Tibial nerve (tissue), 4 donors: ENCODE results near the gene SFTPD. TPM values are rescaled to one million over a fixed set of nuclear protein-coding genes. Genes with fewer than 3 reads are reported as not detected.

Experiments
- DNase-seq, 2 donors: peaks; one replicate each; pipeline ENCODE4 v3.0.0-alpha.2; 2019; ENCODE audit warnings: low spot score in 2 of 2
- H3K27ac ChIP-seq, 4 donors: fragments of 200-600 bp; sonication (generic) in 3 of 4; one replicate each; pipeline ENCODE4 v1.5.1; 2017 to 2019; ENCODE audit warnings: mild to moderate bottlenecking in 1 of 4
- H3K27me3 ChIP-seq, 2 donors: fragments of 200-600 bp; sonication (generic) in 1 of 2; one replicate each; pipeline versions ENCODE4 v1.5.1 to v1.6.0; 2017 to 2019
- H3K36me3 ChIP-seq, 3 donors: fragments of 200-600 bp; sonication (generic); one replicate each; pipeline ENCODE4 v1.5.1; 2018 to 2019
- H3K4me1 ChIP-seq, 4 donors: fragments of 200-600 bp; sonication (generic) in 3 of 4; one replicate each; pipeline ENCODE4 v1.5.1; 2017 to 2019
- H3K4me3 ChIP-seq, 4 donors: fragments of 200-600 bp; sonication (generic) in 3 of 4; one replicate each; pipeline ENCODE4 v1.5.1; 2017 to 2019; ENCODE audit warnings: mild to moderate bottlenecking in 1 of 4, moderate library complexity in 1 of 4
- H3K9me3 ChIP-seq, 4 donors: fragments of 200-600 bp; sonication (generic) in 3 of 4; one replicate each; pipeline ENCODE4 v1.5.1; 2017 to 2019
- EP300 ChIP-seq, 2 donors: sonication (generic); formaldehyde crosslinking; IDR thresholded peaks; one replicate each; pipeline ENCODE4 v1.6.1; 2017; ENCODE audit warnings: antibody characterized with exemption in 2 of 2, mild to moderate bottlenecking in 1 of 2
- POLR2A ChIP-seq, 2 donors: fragments of 450-650 bp; IDR thresholded peaks; one replicate each; pipeline ENCODE4 v1.6.1; 2017; ENCODE audit warnings: antibody characterized with exemption in 2 of 2, mild to moderate bottlenecking in 2 of 2, moderate library complexity in 2 of 2
- WGBS, 2 donors: methylation state at CpG; one replicate each; pipeline ENCODE4 v1.1.5; 2018; 5-methylcytosine and 5-hydroxymethylcytosine counted together
- total RNA-seq, 4 donors: library from RNA; depleted of rRNA; stranded (reverse); fragments of >200 nt; gene quantifications; one replicate each; pipeline ENCODE4 v1.1.0, GENCODE V29; 2016
- TF ChIP-seq, protein P1 (sequence below), 5 experiments: fragments of 200-600 bp in 3 of 5; fragments of 450-650 bp in 2 of 5; sonication (generic) in 3 of 5; IDR thresholded peaks; one replicate each; pipeline ENCODE4 v1.5.1; 2016 to 2019; ENCODE audit warnings: antibody characterized with exemption in 5 of 5, mild to moderate bottlenecking in 3 of 5, moderate library complexity in 2 of 5

The SFTPD gene
- total RNA-seq, 4 donors from 2014 or later: 1.5 to 2.5 TPM; not detected in 2

DNA sequence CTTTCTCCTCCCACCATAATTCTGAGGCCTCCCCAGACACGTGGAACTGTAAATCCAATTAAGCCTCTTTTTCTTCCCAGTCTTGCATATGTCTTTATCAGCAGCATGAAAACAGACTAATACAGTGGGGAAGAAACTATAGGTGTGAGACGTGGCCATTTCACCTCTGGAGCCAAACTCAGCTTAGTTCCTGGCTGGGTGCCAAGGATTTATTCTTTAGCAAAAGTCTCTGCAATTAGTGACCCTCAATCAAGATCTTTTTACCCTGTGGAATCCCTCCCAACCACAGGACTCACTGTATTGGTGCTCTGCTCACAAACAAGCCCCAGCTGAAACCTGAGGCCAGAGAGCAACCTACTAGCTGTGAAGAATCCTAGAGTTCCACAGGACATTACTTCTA lies 28.1 kb upstream of the SFTPD start:
- Histone ChIP-seq H3K4me3 (no peak overlapping the region), H3K27ac (no peak overlapping the region), H3K4me1 (peaks cover 0 to 12% (median 5%) of the 10 kb centered on the region in 4 donors), H3K9me3 (peaks cover 0 to 15% (median 0%) of the 10 kb centered on the region in 4 donors), H3K27me3 (no peaks in the 10 kb centered on the region), H3K36me3 (no peaks in the 10 kb centered on the region)
- DNase-seq: no peak
- TF ChIP-seq POLR2A (IDR thresholded peaks at IDR 0.05) (no peak), EP300 (IDR thresholded peaks at IDR 0.05) (no peak)
- TF ChIP-seq, protein P1, sequence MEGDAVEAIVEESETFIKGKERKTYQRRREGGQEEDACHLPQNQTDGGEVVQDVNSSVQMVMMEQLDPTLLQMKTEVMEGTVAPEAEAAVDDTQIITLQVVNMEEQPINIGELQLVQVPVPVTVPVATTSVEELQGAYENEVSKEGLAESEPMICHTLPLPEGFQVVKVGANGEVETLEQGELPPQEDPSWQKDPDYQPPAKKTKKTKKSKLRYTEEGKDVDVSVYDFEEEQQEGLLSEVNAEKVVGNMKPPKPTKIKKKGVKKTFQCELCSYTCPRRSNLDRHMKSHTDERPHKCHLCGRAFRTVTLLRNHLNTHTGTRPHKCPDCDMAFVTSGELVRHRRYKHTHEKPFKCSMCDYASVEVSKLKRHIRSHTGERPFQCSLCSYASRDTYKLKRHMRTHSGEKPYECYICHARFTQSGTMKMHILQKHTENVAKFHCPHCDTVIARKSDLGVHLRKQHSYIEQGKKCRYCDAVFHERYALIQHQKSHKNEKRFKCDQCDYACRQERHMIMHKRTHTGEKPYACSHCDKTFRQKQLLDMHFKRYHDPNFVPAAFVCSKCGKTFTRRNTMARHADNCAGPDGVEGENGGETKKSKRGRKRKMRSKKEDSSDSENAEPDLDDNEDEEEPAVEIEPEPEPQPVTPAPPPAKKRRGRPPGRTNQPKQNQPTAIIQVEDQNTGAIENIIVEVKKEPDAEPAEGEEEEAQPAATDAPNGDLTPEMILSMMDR (IDR thresholded peaks at IDR 0.05): no peak
- 69 to 84% methylated on average over 2 of the region's 2 CpGs for WGBS, 2 donors

- TF ChIP-seq, protein P1 (IDR thresholded peaks at IDR 0.05): no peak
- TF ChIP-seq POLR2A (IDR thresholded peaks at IDR 0.05): no peak
- no peak for TF ChIP-seq EP300 (IDR thresholded peaks at IDR 0.05)
- DNase-seq: no peak
- Histone ChIP-seq H3K9me3 (peaks cover 0 to 25% (median 8%) of the 10 kb centered on the region in 4 donors), H3K27ac (no peak overlapping the region), H3K36me3 (no peaks in the 10 kb centered on the region), H3K27me3 (no peaks in the 10 kb centered on the region), H3K4me1 (no peaks in the 10 kb centered on the region), H3K4me3 (no peak overlapping the region)
These were observed 21.2 kb upstream of the SFTPD start for GRCh38 chr10:79970062-79970461.

DNA sequence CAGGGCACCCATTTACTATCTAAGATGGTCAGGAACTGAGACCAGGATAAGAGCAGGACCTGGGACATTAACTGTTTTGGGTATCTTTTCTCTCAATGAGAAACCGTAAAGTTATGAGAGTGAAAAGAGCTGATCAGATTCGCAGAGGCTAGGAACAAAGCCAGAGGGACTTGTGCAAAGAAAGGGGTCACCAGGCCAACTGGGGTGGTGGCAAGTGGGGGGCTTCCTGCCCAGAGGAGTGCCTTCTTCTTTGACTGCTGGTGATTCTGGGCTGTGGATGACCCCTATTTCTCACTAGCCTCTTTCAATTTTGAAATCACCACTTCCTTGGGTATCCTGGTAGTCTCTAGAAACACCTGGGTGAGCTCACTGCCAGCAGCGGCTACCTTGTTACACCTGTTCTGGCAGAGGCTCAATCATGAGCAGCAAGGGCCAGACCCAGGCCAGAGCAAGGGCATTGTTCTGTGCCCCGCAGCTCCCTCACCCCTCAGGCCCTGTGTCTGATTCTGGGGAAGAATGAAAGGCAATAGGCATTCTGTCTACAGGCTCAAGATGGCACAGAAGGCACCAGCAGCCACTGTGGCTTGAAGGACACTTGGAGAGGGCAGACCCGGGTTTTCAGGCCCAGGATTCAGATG lies 999 bp downstream of the SFTPD start:
- 62 to 80% methylated on average over 5 of the region's 5 CpGs for WGBS, 2 donors
- TF ChIP-seq POLR2A (IDR thresholded peaks at IDR 0.05) (no peak), EP300 (IDR thresholded peaks at IDR 0.05) (no peak)
- TF ChIP-seq, protein P1 (IDR thresholded peaks at IDR 0.05): no peak
- Histone ChIP-seq H3K36me3 (no peaks in the 10 kb centered on the region), H3K4me1 (no peaks in the 10 kb centered on the region), H3K27ac (no peak overlapping the region), H3K9me3 (peaks cover 0 to 29% (median 2%) of the 10 kb centered on the region in 4 donors), H3K4me3 (no peak overlapping the region), H3K27me3 (no peaks in the 10 kb centered on the region)
- DNase-seq: no peak

GRCh38 chr10:79947083-79947415 lies 1.9 kb downstream of the SFTPD start:
- Histone ChIP-seq H3K4me3 (no peak overlapping the region), H3K27me3 (no peaks in the 10 kb centered on the region), H3K27ac (no peak overlapping the region), H3K36me3 (no peaks in the 10 kb centered on the region), H3K9me3 (peaks cover 0 to 21% (median 2%) of the 10 kb centered on the region in 4 donors), H3K4me1 (no peaks in the 10 kb centered on the region)
- no peak for TF ChIP-seq POLR2A (IDR thresholded peaks at IDR 0.05)
- TF ChIP-seq, protein P1 (IDR thresholded peaks at IDR 0.05): no peak
- TF ChIP-seq EP300 (IDR thresholded peaks at IDR 0.05): no peak
- DNase-seq: no peak
- WGBS, 2 donors: 72 to 87% methylated on average over 2 of the region's 2 CpGs

DNA sequence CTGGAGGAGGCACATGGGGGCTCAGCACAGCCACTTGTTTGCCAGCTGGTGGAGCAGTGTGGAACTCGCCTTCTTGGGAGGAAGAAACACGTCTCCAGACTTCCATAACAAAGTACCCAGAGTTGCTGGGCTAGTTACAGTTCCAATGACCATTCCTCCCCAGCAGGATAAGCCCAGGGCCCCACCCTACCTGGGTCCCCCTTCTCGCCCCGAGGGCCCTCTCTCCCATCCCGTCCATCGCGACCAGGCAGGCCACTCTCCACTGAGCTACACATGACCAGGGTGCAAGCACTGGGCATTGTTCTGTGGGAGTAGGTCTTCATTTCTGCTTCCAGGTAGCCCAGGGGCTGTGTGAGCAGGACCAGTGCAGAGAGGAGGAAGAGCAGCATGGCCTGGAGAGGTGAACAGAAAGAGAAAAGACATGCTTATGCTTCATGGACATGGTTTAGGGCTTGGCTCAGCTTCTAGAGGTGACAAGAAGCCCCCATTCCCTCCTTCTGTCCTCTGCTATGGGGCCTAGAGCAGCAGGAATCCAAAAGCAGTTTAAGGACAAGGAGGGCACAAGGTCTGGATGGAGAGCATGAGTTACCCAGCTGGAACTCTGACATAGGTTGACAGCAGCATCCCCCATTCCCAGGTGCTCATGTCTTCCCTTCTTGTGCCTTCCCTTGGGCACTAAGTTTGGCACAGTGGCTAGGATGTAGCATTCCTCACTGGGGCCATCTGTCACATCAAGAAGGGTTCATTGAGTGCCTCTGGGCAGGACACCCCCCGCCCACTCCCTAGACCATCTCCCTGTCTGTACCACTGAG lies 2.4 kb downstream of the SFTPD start:
- WGBS, 2 donors: 74 to 79% methylated on average over 8 of the region's 8 CpGs

More for the DNA sequence above, 2.4 kb downstream of the SFTPD start:
- no peak overlapping the region for H3K27ac ChIP-seq
- no peak for DNase-seq
- H3K4me3 ChIP-seq: no peak overlapping the region
- H3K9me3 ChIP-seq: peaks cover 0 to 15% (median 2%) of the 10 kb centered on the region in 4 donors
- TF ChIP-seq POLR2A (IDR thresholded peaks at IDR 0.05) (no peak), EP300 (IDR thresholded peaks at IDR 0.05) (no peak)
- TF ChIP-seq, protein P1 (IDR thresholded peaks at IDR 0.05): no peak
- no peaks in the 10 kb centered on the region for H3K4me1 ChIP-seq
- H3K27me3 ChIP-seq: no peaks in the 10 kb centered on the region
- H3K36me3 ChIP-seq: no peaks in the 10 kb centered on the region
